Measurements from ENCODE around the gene KANK4.

GRCh38 chr1:62274496-62275485, 44.4 kb downstream of the KANK4 start:
- TF ChIP-seq, protein P1, sequence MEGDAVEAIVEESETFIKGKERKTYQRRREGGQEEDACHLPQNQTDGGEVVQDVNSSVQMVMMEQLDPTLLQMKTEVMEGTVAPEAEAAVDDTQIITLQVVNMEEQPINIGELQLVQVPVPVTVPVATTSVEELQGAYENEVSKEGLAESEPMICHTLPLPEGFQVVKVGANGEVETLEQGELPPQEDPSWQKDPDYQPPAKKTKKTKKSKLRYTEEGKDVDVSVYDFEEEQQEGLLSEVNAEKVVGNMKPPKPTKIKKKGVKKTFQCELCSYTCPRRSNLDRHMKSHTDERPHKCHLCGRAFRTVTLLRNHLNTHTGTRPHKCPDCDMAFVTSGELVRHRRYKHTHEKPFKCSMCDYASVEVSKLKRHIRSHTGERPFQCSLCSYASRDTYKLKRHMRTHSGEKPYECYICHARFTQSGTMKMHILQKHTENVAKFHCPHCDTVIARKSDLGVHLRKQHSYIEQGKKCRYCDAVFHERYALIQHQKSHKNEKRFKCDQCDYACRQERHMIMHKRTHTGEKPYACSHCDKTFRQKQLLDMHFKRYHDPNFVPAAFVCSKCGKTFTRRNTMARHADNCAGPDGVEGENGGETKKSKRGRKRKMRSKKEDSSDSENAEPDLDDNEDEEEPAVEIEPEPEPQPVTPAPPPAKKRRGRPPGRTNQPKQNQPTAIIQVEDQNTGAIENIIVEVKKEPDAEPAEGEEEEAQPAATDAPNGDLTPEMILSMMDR (IDR thresholded peaks at IDR 0.05): no peak
- no peak for TF ChIP-seq POLR2A (IDR thresholded peaks at IDR 0.05)
